GM13976 (cell line): ENCODE data around the gene PDE6C.

Experiments used
- DNase-seq: peaks from one replicate; pipeline ENCODE4 v3.0.0; 2012; ENCODE audit warnings: low spot score
- CTCF ChIP-seq: IDR thresholded peaks from 2 replicates; pipeline ENCODE4 v1.5.1; 2012; ENCODE audit warnings: borderline replicate concordance, mild to moderate bottlenecking; ENCODE audit not compliant: insufficient read depth; ENCODE audit errors: extremely low read depth, missing control alignments, control extremely low read depth
- in situ Hi-C: fragments of 300-500 bp; cut with MboI; formaldehyde crosslinking; loops from one replicate; pipeline ENCODE4 v1.12.0; 2022; ENCODE audit warnings: low sequenced_read_pairs, mixed read lengths, inconsistent platforms; ENCODE audit not compliant: unreplicated experiment

PDE6C gene

DNA sequence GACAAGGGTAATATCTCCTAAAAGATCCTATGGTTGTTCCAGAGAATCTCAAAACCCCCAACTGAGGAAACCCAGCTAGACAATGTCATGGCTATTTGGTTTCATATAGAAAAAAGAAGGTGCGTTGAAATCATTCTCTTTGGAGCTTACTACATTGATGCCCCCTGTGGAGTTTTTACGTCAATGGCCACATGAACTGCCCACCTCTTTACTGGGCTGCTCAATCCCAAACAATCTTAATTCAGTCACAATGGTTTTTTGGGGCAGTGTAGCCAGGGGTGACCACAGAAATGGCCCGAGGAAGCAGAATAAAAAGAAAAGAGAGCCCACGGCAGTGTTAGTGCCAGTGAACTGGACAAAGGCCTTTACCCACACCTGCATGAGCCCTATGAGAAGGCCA lies 19.1 kb upstream of the PDE6C start:
- in situ Hi-C loops: no loop called here
- no peak for DNase-seq
- TF ChIP-seq CTCF: no peak

DNA sequence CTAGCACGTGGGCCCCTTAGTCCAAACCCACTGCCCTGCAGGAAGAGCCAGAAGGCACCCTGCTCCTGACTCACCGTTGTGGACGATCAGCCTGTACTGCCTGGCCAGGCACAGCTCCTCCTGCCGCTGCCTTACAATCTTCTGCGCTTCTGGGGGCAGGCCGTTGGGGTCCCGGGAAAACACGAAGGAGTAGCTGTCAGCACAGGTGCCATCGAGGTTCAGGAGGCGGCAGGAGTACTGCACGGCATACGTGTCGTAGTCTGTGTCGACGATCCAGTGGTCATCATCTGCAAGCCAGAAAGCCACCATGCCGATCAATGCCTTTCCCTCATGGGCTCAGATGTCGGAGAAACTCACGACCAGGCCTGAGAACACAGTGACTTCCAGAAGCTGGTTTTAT lies 18.6 kb upstream of the PDE6C start:
- in situ Hi-C loops: no loop called here
- no peak for DNase-seq

DNA sequence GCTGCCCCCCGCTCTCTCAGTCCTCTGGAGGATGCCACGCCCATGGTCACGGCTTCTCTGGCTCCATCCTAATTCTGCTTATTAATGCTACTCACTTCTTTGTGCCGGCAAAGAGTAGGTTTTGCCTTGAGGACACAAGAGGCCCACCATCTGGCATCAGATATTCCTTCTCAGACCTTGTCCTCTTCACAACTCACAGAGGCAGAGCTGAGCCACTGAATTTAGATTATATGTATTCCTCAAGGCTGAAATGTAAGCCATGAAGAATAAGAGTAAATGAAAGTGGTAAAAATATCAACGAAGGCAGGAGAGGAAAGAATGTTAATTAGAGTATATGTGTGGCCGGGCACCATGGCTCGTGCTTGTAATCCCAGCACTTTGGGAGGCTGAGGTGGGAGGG lies 17.8 kb upstream of the PDE6C start:
- no peak for TF ChIP-seq CTCF
- in situ Hi-C loops: no loop called here
- no peak for DNase-seq

More for the DNA sequence above, 18.6 kb upstream of the PDE6C start:
- no peak for TF ChIP-seq CTCF

DNA sequence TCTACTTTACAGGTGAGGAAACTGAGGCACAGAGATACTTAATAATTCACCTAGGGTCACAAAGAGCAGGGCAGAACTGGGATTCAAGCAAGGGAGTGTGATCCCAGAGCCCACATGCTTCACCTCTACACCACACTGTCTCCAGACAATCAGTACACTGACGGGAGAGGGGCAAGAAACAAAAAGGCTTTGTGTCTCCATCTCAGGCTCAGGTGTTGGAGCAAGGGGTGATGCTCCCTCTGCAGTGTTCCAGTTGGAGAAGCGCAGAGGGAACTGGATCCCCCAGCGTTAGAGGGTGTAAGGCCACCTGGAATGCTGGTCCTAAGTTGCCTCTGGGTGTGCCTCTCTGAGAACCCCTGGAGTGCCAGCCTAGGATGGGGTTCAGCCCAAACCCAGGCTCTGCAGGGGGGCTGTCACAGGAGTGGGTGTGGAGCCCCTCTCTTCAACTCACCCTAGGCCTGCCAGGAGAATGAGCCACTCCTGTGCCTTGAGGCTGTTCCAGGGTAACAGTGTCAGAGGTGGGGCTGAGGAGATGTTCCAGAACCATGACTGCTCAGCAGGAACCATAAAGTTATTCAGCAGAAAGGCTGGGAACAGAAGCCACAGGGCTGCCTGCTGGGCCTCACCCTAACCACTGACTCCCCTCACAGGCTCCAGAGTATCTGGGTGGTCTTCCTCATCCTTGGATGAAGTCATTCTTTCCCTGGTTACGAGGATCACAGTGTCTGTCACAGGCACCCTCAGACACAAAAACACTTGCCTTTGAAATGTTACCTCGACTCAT lies 16.8 kb upstream of the PDE6C start:
- in situ Hi-C loops: no loop called here

GRCh38 chr10:93596539-93596938 lies 15.8 kb upstream of the PDE6C start:
- TF ChIP-seq CTCF: no peak
- no peak for DNase-seq
- in situ Hi-C loops: no loop called here

More for the DNA sequence above, 16.8 kb upstream of the PDE6C start:
- TF ChIP-seq CTCF: no peak
- no peak for DNase-seq

- in situ Hi-C loops: no loop called here
- no peak for TF ChIP-seq CTCF
- DNase-seq: no peak
Observed at GRCh38 chr10:93597075-93597599, 15.2 kb upstream of the PDE6C start.
